Left renal pelvis (tissue), 4 donors: ENCODE measurements around the gene ERC1. TPM values are rescaled to one million over a fixed set of nuclear protein-coding genes. Genes with fewer than 3 reads are reported as not detected.

ENCODE experiments used
- DNase-seq, 4 donors: peaks; one replicate each; pipeline ENCODE4 v3.0.0-alpha.2; 2013; ENCODE audit warnings: low read depth in 4 of 4, low spot score in 3 of 4
- polyA plus RNA-seq, 4 donors: library from polyadenylated mRNA; unstranded; fragments of 120-200 nt; gene quantifications; one replicate each; pipeline ENCODE4 v1.2.1, GENCODE V29; 2013; ENCODE audit not compliant: insufficient read length in 4 of 4

ERC1 gene
- polyA plus RNA-seq, 4 donors, result 30.1 to 42.4 (median 37.8) TPM

DNA sequence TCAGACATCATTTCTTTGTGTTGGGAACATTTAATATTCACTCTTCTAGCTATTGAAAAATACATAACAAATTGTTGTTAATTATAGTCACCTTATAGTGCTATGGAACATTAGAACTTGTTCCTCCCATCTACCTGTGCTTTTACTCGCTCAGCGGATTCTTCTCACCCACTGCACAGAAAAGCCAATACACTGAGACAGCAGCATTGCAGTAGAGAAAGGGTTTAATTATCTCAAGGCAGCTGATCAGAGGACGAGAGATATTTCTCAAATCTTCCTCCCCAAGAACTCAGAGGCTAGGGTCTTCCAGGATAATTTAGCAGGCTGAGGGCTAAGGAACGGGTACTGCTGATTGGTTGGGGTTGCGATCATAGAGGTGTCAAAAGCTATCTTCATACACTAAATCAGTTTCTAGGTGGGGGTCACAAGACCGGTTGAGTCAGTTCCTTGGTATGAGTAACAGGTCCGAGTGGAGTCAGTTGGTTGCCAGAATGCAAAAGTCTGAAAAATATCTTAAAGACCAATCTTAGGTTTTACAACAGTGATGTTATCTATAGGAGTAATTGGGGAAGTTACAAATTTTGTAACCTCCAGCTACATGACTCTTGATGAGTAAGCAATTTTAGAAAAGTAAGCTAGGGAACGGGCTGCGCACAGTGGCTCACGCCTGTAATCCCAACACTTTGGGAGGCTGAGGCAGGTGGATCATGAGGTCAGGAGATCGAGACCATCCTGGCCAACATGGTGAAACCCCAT is 430.2 kb downstream of the ERC1 start:
- DNase-seq, result no peak

GRCh38 chr12:1422604-1423315 is 431.7 kb downstream of the ERC1 start:
- DNase-seq, result no peak

- no peak for DNase-seq
Observed at GRCh38 chr12:1424674-1425395, 433.8 kb downstream of the ERC1 start.

DNA sequence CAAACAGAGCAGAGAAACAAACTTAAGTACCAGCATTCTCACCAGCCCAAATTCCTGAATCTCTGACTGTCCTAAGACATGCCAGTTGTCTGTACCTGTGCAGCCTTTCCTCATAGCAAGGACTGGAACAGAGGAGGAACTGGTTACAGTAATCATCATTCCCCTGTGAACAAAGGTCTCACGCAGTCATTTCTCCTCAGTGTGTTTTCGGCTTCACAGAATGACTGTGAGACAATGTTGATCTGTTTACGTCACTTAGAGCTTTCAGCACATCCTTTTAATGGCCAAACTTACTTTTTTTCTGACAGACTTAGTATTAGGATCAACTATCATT is 434.3 kb downstream of the ERC1 start:
- no peak for DNase-seq

DNA sequence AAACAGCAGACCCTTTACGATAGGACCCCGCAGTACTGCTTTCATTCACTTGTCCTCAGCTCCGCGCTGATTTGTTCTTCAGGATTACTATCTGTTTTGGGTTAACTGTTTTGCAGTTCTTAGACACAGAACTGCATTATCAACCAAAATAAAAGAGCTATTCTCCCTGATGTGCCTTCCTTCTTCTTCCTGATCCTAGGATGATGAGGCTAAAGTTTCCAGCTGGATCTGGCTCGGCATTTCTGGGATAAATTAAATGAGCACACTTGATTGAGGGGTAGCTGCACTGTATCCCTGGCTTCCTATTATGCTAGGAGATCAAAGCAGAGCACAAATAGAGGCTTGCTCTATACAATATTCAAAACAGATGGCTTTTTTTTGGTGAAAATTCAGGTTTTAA is 437.6 kb downstream of the ERC1 start:
- no peak for DNase-seq

DNA sequence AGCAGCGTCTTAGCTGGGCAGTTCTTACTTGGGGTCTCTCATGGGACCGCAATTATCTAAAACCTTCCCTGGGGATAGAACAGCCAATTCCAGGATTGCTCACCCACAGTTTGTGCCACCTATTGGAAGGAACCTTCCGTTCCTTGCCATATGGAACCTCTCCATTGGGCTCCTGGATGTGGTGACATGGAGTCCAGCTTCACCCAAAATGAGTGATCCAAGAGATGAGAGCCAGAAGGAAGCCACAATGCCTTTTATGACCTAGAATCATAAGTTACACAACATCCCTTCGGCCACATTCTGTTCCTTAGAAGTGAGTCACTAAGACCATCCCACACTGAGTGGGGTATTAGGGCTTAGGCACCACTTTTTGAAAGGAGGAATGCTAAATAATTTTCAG is 439.0 kb downstream of the ERC1 start:
- no peak for DNase-seq

GRCh38 chr12:1434296-1434955 is 443.4 kb downstream of the ERC1 start:
- no peak for DNase-seq

GRCh38 chr12:1435044-1435443 is 444.0 kb downstream of the ERC1 start:
- DNase-seq, result no peak

DNA sequence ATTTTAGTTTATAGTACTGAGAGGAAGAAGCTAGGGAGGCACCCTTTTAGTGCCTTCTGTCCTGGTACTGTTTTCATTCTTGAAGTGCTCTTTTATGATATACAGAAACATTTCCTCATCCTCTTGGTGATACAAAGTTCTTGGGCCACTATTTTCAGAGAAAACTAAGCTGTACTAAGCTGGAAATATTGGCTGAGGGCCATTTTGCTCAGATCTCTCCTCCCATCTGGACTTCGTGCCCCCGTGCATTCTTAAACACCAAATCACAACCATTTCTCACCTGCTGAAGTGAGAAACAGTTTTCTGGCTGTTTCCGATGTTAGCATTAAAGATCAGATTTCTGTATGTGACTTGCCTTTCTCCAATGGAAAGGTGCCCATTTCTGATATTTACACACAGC is 444.4 kb downstream of the ERC1 start:
- DNase-seq, result no peak

DNA sequence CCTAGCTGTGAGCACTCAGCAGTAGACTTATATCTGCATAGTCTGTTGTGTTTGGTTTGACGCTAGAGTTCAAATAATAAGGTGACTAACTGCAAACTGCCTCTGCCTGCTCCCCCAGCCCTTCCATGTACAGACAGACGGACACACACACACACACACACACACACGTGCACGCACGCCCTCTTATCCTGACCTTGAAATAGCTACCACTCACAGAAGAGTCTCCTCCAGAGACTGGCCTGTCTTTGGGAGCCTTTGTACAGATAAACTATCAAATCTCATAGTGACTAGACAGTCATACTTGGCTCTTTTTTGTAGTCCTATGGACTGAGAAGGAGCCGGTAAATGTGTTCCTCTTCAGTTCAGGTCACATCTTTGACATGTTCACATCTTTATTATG is 445.0 kb downstream of the ERC1 start:
- DNase-seq, result no peak

GRCh38 chr12:1436981-1437380 is 446.0 kb downstream of the ERC1 start:
- DNase-seq, result no peak

GRCh38 chr12:1439201-1439600 is 448.2 kb downstream of the ERC1 start:
- no peak for DNase-seq

- no peak for DNase-seq
Observed at GRCh38 chr12:1439687-1440086, 448.7 kb downstream of the ERC1 start.

- DNase-seq, result no peak
Observed at GRCh38 chr12:1443421-1444141, 452.6 kb downstream of the ERC1 start.

GRCh38 chr12:1444142-1444516 is 453.1 kb downstream of the ERC1 start:
- DNase-seq, result no peak

GRCh38 chr12:1445807-1446206 is 454.8 kb downstream of the ERC1 start:
- DNase-seq, result no peak

GRCh38 chr12:1448336-1448735 is 457.3 kb downstream of the ERC1 start:
- DNase-seq, result no peak

DNA sequence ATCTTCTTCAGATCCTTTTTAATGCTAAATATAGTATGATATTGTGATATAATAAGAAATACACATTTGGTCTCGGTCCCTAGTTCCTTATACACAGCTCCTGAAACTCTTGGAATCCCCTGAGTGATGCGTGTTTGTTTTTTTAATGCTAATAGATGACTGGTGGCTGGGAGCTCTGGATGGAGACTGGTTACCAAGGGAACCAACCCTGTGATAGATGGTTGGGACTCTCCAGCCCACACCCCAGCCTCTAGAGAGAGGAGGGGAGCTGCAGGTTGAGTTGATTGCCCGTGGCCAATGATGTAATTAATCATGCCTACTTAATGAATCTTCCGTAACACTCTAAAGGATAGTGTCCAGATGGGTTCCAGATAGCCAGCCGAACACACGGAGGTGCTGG is 462.8 kb downstream of the ERC1 start:
- no peak for DNase-seq

DNA sequence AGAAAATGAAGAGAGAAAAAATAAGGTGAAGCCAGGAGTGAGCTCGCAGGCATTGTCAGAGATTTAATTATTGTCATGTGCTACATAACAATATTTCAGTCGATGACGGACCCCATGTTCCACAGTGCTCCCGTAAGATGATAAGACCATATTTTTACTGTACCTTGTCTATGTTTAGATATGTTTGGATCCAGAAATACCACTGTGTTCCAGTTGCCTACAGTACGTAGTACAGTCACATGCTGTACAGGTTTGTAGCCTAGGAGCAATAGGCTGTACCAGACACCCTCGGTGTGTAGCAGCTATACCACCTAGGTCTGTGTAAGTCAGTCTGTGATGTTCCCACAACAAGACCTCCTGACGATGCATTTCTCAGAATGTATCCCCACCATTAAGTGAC is 465.9 kb downstream of the ERC1 start:
- DNase-seq, result no peak

DNA sequence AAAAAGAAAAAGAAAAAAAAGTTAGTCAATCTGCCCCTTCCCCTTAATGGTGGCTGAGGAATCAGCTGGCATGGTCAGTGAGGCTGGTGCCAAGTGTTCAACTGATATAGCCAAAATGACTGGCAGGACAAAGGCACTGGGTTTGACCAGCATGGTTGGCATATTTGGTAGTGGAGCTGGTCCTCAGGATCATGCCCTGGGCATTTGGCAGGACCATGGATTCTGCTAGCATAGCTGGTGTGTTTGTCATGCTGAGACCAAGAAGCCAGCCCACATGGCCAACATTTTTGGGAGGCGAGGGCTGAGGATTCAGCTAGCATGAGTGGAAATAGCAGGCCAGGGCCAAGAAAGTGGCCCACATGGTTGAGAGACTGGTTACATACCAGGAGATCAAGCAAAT is 466.9 kb downstream of the ERC1 start:
- DNase-seq, result no peak

- DNase-seq, result no peak
Observed at GRCh38 chr12:1459339-1459738, 468.3 kb downstream of the ERC1 start.
